ENCODE measurements around the gene MARCHF6. TPM values are rescaled to one million over a fixed set of nuclear protein-coding genes. Genes with fewer than 3 reads are reported as not detected.

Gene MARCHF6
- total and polyA plus RNA-seq, 9 of the 15 experiments (the other 6 are each of a cell fraction or from before 2014, with no cell fraction given) = 74.1 to 456 (median 116) TPM

DNA sequence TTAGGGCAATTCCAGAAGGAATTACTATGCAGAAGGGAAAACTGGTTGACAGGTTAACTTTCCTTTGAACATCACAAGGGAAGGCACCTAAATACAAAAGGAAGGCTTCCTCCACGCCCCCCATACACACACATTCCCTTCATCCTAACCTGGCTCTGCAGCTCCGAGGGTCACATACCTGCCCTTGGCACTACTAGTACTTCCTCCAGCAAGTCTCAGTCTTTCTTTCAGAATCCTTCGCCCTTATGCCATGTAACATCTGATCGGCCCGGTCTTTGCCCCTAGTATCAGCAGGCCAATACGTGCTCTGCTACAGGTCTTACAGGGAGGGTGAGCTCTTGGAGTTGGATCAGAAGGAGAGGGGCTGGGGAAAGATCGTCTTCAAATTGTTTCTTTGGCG is 1.6 kb upstream of the MARCHF6 start (continued):
- TF ChIP-seq, protein P1, sequence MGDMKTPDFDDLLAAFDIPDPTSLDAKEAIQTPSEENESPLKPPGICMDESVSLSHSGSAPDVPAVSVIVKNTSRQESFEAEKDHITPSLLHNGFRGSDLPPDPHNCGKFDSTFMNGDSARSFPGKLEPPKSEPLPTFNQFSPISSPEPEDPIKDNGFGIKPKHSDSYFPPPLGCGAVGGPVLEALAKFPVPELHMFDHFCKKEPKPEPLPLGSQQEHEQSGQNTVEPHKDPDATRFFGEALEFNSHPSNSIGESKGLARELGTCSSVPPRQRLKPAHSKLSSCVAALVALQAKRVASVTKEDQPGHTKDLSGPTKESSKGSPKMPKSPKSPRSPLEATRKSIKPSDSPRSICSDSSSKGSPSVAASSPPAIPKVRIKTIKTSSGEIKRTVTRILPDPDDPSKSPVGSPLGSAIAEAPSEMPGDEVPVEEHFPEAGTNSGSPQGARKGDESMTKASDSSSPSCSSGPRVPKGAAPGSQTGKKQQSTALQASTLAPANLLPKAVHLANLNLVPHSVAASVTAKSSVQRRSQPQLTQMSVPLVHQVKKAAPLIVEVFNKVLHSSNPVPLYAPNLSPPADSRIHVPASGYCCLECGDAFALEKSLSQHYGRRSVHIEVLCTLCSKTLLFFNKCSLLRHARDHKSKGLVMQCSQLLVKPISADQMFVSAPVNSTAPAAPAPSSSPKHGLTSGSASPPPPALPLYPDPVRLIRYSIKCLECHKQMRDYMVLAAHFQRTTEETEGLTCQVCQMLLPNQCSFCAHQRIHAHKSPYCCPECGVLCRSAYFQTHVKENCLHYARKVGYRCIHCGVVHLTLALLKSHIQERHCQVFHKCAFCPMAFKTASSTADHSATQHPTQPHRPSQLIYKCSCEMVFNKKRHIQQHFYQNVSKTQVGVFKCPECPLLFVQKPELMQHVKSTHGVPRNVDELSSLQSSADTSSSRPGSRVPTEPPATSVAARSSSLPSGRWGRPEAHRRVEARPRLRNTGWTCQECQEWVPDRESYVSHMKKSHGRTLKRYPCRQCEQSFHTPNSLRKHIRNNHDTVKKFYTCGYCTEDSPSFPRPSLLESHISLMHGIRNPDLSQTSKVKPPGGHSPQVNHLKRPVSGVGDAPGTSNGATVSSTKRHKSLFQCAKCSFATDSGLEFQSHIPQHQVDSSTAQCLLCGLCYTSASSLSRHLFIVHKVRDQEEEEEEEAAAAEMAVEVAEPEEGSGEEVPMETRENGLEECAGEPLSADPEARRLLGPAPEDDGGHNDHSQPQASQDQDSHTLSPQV (IDR thresholded peaks at IDR 0.05) = peak; percentile 49; the same call in 1 of the 2 replicates
- TF ChIP-seq, protein P2, sequence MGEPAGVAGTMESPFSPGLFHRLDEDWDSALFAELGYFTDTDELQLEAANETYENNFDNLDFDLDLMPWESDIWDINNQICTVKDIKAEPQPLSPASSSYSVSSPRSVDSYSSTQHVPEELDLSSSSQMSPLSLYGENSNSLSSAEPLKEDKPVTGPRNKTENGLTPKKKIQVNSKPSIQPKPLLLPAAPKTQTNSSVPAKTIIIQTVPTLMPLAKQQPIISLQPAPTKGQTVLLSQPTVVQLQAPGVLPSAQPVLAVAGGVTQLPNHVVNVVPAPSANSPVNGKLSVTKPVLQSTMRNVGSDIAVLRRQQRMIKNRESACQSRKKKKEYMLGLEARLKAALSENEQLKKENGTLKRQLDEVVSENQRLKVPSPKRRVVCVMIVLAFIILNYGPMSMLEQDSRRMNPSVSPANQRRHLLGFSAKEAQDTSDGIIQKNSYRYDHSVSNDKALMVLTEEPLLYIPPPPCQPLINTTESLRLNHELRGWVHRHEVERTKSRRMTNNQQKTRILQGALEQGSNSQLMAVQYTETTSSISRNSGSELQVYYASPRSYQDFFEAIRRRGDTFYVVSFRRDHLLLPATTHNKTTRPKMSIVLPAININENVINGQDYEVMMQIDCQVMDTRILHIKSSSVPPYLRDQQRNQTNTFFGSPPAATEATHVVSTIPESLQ (CRISPR knock-in tag; IDR thresholded peaks at IDR 0.05) = 0 out of 2 replicates have a peak, but pooled peaks have one; percentile 51
- TF ChIP-seq ZNF347 (CRISPR knock-in tag; IDR thresholded peaks at IDR 0.05; ENCODE audit: low read depth) = no peak
- no peak for TF ChIP-seq KLF13 (tag; IDR thresholded peaks at IDR 0.05; ENCODE audit: borderline replicate concordance, low read depth)
- TF ChIP-seq, protein P3, sequence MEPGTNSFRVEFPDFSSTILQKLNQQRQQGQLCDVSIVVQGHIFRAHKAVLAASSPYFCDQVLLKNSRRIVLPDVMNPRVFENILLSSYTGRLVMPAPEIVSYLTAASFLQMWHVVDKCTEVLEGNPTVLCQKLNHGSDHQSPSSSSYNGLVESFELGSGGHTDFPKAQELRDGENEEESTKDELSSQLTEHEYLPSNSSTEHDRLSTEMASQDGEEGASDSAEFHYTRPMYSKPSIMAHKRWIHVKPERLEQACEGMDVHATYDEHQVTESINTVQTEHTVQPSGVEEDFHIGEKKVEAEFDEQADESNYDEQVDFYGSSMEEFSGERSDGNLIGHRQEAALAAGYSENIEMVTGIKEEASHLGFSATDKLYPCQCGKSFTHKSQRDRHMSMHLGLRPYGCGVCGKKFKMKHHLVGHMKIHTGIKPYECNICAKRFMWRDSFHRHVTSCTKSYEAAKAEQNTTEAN (CRISPR knock-in tag; IDR thresholded peaks at IDR 0.05) = 0 out of 2 replicates have a peak, but pooled peaks have one; percentile 30
- peak; percentile 17; the same call in 1 of the 2 replicates for TF ChIP-seq GABPB1 (CRISPR knock-in tag; IDR thresholded peaks at IDR 0.05)
- TF ChIP-seq IFI16 (CRISPR knock-in tag; IDR thresholded peaks at IDR 0.05) = no peak
- TF ChIP-seq IRF2 (CRISPR knock-in tag; IDR thresholded peaks at IDR 0.05) = no peak
- TF ChIP-seq, protein P4, sequence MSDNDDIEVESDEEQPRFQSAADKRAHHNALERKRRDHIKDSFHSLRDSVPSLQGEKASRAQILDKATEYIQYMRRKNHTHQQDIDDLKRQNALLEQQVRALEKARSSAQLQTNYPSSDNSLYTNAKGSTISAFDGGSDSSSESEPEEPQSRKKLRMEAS (CRISPR knock-in tag; IDR thresholded peaks at IDR 0.05) = no peak
- TF ChIP-seq, protein P5, sequence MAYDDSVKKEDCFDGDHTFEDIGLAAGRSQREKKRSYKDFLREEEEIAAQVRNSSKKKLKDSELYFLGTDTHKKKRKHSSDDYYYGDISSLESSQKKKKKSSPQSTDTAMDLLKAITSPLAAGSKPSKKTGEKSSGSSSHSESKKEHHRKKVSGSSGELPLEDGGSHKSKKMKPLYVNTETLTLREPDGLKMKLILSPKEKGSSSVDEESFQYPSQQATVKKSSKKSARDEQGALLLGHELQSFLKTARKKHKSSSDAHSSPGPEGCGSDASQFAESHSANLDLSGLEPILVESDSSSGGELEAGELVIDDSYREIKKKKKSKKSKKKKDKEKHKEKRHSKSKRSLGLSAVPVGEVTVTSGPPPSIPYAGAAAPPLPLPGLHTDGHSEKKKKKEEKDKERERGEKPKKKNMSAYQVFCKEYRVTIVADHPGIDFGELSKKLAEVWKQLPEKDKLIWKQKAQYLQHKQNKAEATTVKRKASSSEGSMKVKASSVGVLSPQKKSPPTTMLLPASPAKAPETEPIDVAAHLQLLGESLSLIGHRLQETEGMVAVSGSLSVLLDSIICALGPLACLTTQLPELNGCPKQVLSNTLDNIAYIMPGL (CRISPR knock-in tag; IDR thresholded peaks at IDR 0.05) = 0 out of 2 replicates have a peak, but pooled peaks have one; percentile 32
